22Rv1 (cell line): ENCODE results near the gene HBE1.

Experiments used
- CTCF ChIP-seq: fragments of 450-650 bp; IDR thresholded peaks from 2 replicates; pipeline ENCODE4 v1.5.1; 2017; ENCODE audit warnings: mild to moderate bottlenecking
- ZFX ChIP-seq: fragments of 450-650 bp; IDR thresholded peaks from 2 replicates; pipeline ENCODE4 v1.6.1; 2017; ENCODE audit warnings: antibody characterized with exemption, borderline replicate concordance

- TF ChIP-seq CTCF = no peak
- no peak for TF ChIP-seq ZFX
Measured at GRCh38 chr11:5272395-5273017, 2.8 kb upstream of the HBE1 start.
